ENCODE measurements around the gene WWOX.

DNA sequence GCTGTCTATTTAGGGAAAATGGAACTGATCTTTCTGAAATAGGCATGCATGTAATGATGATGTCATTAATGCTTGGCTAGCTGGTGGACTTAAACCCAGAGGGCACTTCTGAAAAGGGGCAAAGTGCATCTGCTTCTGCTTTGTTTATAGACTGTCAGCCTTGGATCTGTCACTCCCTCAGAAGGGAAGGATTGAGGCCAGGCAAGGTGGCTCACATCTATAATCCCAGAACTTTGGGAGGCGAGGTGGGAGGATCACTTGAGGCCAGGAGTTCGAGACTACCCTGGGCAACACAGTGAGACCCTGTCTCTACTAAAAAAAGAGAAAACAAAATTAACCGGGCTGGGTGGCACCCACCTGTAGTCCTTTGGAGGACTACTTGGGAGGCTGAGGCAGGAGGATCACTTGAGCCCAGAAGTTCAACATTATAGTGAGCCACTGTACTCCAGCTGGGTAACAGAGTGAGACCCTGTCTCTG is 185.5 kb downstream of the WWOX start:
- TF ChIP-seq, protein P1, sequence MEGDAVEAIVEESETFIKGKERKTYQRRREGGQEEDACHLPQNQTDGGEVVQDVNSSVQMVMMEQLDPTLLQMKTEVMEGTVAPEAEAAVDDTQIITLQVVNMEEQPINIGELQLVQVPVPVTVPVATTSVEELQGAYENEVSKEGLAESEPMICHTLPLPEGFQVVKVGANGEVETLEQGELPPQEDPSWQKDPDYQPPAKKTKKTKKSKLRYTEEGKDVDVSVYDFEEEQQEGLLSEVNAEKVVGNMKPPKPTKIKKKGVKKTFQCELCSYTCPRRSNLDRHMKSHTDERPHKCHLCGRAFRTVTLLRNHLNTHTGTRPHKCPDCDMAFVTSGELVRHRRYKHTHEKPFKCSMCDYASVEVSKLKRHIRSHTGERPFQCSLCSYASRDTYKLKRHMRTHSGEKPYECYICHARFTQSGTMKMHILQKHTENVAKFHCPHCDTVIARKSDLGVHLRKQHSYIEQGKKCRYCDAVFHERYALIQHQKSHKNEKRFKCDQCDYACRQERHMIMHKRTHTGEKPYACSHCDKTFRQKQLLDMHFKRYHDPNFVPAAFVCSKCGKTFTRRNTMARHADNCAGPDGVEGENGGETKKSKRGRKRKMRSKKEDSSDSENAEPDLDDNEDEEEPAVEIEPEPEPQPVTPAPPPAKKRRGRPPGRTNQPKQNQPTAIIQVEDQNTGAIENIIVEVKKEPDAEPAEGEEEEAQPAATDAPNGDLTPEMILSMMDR (IDR thresholded peaks at IDR 0.05 in 8 of 11, conservative IDR thresholded peaks at IDR 0.05 in 3 of 11), result no peak
- no peak for TF ChIP-seq POLR2A (IDR thresholded peaks at IDR 0.05)
